Tibial nerve (tissue), 4 donors: ENCODE measurements around the gene JAZF1.

ENCODE experiments used
- CTCF ChIP-seq, 5 experiments: fragments of 200-600 bp in 3 of 5; fragments of 450-650 bp in 2 of 5; sonication (generic) in 3 of 5; IDR thresholded peaks; one replicate each; pipeline ENCODE4 v1.5.1; 2016 to 2019; ENCODE audit warnings: antibody characterized with exemption in 5 of 5, mild to moderate bottlenecking in 3 of 5, moderate library complexity in 2 of 5
- EP300 ChIP-seq, 2 donors: sonication (generic); formaldehyde crosslinking; IDR thresholded peaks; one replicate each; pipeline ENCODE4 v1.6.1; 2017; ENCODE audit warnings: antibody characterized with exemption in 2 of 2, mild to moderate bottlenecking in 1 of 2
- POLR2A ChIP-seq, 2 donors: fragments of 450-650 bp; IDR thresholded peaks; one replicate each; pipeline ENCODE4 v1.6.1; 2017; ENCODE audit warnings: antibody characterized with exemption in 2 of 2, mild to moderate bottlenecking in 2 of 2, moderate library complexity in 2 of 2

- TF ChIP-seq CTCF (IDR thresholded peaks at IDR 0.05) (no peak), EP300 (IDR thresholded peaks at IDR 0.05) (no peak), POLR2A (IDR thresholded peaks at IDR 0.05) (no peak)
These were observed 263.5 kb downstream of the JAZF1 start for GRCh38 chr7:27917119-27917518.
